Measurements from ENCODE around the gene PTPRCAP. TPM values are rescaled to one million over a fixed set of nuclear protein-coding genes. Genes with fewer than 3 reads are reported as not detected.

The PTPRCAP gene
- polyA plus RNA-seq, 1 of the 3 experiments (the other 2 are of a cell fraction) = 1.4 TPM

DNA sequence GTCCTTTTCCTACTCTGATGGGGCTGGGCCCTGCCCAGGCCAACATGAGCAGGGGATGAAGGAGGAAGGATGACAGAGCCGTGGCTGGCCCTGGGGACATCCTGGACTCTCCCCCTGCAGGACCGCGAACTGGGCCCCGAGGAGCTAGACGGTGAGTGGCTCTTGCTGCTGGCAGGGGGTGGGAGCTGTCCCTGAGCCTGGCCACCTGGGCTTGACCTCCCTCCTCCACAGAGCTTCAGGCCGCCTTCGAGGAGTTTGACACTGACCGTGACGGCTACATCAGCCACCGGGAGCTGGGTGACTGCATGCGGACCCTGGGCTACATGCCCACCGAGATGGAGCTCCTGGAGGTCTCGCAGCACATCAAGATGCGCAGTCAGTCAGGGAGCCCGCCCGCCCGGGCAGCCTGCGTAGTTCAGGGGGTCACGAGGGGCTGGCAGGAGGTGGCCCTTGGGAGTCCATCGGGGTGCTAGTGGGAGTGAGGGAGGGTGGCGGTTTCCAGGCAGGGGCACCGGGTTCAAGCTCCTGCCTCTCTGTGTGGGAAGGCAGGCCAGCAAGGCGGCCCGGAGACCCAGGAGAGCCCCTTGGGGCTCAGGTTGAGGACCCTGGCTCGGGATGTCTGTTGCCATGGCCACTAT, 18.7 kb upstream of the PTPRCAP start:
- ChIA-PET POLR2A (no interaction called here), CTCF (no interaction called here)
- Histone ChIP-seq H3K9me2 (no peaks in the 10 kb centered on the region), H3K4me2 (no peak overlapping the region), H2AFZ (ENCODE audit: low read depth) (no peak overlapping the region), H3K9ac (no peak overlapping the region), H3K36me3 (replicated peaks in 1 of 2; ENCODE audit: control insufficient read depth in 1 of 2, insufficient read depth in 2 of 2, low read length in 1 of 2) (no peaks in the 10 kb centered on the region), H3K4me3 (ENCODE audit: low read depth in 2 of 2, low read length in 1 of 2) (no peak overlapping the region), H3K27ac (ENCODE audit: low read depth in 2 of 2, low read length in 1 of 2) (no peak overlapping the region), H4K20me1 (ENCODE audit: insufficient read depth) (no peaks in the 10 kb centered on the region), H3K4me1 (ENCODE audit: control insufficient read depth in 1 of 2, insufficient read depth in 2 of 2, low read depth in 1 of 2, low read length in 1 of 2) (peaks cover 0 to 4% of the 10 kb centered on the region in 2 experiments; a peak in 1 of 4 replicates), H3K27me3 (ENCODE audit: insufficient read depth) (no peaks in the 10 kb centered on the region), H3K9me3 (no peaks in the 10 kb centered on the region), H3K79me2 (ENCODE audit: insufficient read depth) (no peaks in the 10 kb centered on the region), H3F3A (replicated peaks; ENCODE audit: insufficient read depth) (peaks cover 3% of the 10 kb centered on the region)
- no peak for DNase-seq
- WGBS (ENCODE audit: low lambda C conversion rate) = no CpG with 5 or more reads among the region's 25 CpGs
- TF ChIP-seq TAF1 (IDR thresholded peaks at IDR 0.05; ENCODE audit: borderline replicate concordance, low read depth, low read length) (no peak), YY1 (IDR thresholded peaks at IDR 0.05; ENCODE audit: low read depth) (no peak), RFX5 (IDR thresholded peaks at IDR 0.05; ENCODE audit: low read length) (no peak), MXI1 (IDR thresholded peaks at IDR 0.05; ENCODE audit: low read depth, low read length) (no peak)

GRCh38 chr11:67455054-67455453, 17.6 kb upstream of the PTPRCAP start, which contains the start of gene CABP4:
Gene CABP4, plus strand, starts transcription at chr11:67455354. Its CDS starts 70 bp downstream, at chr11:67455424.
- no peak for TF ChIP-seq ELF1 (IDR thresholded peaks at IDR 0.05)
- TF ChIP-seq YY1 (IDR thresholded peaks at IDR 0.05; ENCODE audit: low read depth) = no peak
- TF ChIP-seq NRF1 (IDR thresholded peaks at IDR 0.05; ENCODE audit: low read depth, low read length) = no peak
- TF ChIP-seq GABPA (IDR thresholded peaks at IDR 0.05; ENCODE audit: low read depth) = no peak
- TF ChIP-seq, protein P1, sequence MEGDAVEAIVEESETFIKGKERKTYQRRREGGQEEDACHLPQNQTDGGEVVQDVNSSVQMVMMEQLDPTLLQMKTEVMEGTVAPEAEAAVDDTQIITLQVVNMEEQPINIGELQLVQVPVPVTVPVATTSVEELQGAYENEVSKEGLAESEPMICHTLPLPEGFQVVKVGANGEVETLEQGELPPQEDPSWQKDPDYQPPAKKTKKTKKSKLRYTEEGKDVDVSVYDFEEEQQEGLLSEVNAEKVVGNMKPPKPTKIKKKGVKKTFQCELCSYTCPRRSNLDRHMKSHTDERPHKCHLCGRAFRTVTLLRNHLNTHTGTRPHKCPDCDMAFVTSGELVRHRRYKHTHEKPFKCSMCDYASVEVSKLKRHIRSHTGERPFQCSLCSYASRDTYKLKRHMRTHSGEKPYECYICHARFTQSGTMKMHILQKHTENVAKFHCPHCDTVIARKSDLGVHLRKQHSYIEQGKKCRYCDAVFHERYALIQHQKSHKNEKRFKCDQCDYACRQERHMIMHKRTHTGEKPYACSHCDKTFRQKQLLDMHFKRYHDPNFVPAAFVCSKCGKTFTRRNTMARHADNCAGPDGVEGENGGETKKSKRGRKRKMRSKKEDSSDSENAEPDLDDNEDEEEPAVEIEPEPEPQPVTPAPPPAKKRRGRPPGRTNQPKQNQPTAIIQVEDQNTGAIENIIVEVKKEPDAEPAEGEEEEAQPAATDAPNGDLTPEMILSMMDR (IDR thresholded peaks at IDR 0.05) = no peak
- TF ChIP-seq POLR2AphosphoS5 (IDR thresholded peaks at IDR 0.05; ENCODE audit: low read depth, low read length) = no peak
- TF ChIP-seq, protein P2, sequence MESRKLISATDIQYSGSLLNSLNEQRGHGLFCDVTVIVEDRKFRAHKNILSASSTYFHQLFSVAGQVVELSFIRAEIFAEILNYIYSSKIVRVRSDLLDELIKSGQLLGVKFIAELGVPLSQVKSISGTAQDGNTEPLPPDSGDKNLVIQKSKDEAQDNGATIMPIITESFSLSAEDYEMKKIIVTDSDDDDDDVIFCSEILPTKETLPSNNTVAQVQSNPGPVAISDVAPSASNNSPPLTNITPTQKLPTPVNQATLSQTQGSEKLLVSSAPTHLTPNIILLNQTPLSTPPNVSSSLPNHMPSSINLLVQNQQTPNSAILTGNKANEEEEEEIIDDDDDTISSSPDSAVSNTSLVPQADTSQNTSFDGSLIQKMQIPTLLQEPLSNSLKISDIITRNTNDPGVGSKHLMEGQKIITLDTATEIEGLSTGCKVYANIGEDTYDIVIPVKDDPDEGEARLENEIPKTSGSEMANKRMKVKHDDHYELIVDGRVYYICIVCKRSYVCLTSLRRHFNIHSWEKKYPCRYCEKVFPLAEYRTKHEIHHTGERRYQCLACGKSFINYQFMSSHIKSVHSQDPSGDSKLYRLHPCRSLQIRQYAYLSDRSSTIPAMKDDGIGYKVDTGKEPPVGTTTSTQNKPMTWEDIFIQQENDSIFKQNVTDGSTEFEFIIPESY (IDR thresholded peaks at IDR 0.05; ENCODE audit: borderline replicate concordance, low read depth) = no peak
- no peak for TF ChIP-seq EZH2phosphoT487 (IDR thresholded peaks at IDR 0.05; ENCODE audit: borderline replicate concordance, low read depth)
- no peak for TF ChIP-seq IRF3 (IDR thresholded peaks at IDR 0.05; ENCODE audit: low read depth, low read length)
- no peak for TF ChIP-seq TEAD4 (IDR thresholded peaks at IDR 0.05; ENCODE audit: borderline replicate concordance, insufficient read depth)
- no peak for TF ChIP-seq MEF2A (IDR thresholded peaks at IDR 0.05; ENCODE audit: borderline replicate concordance, low read depth)
- no peak for TF ChIP-seq NFIC (IDR thresholded peaks at IDR 0.05; ENCODE audit: borderline replicate concordance)
- no peak for TF ChIP-seq FOXJ3 (CRISPR knock-in tag; IDR thresholded peaks at IDR 0.05)
- TF ChIP-seq SIN3A (IDR thresholded peaks at IDR 0.05; ENCODE audit: borderline replicate concordance, low read depth, low read length) = no peak
- Histone ChIP-seq H3K4me3 (ENCODE audit: low read depth in 2 of 2, low read length in 1 of 2) (no peak within 1 kb of the TSS), H2AFZ (ENCODE audit: low read depth) (no peak within 1 kb of the TSS), H3K4me1 (ENCODE audit: control insufficient read depth in 1 of 2, insufficient read depth in 2 of 2, low read depth in 1 of 2, low read length in 1 of 2) (peaks cover 0 to 4% of the 10 kb centered on the region in 2 experiments; a peak in 1 of 4 replicates), H4K20me1 (ENCODE audit: insufficient read depth) (no peaks in the 10 kb centered on the region), H3K4me2 (no peak within 1 kb of the TSS), H3K9me2 (no peaks in the 10 kb centered on the region), H3K27ac (ENCODE audit: low read depth in 2 of 2, low read length in 1 of 2) (no peak within 1 kb of the TSS), H3K9me3 (no peaks in the 10 kb centered on the region), H3F3A (replicated peaks; ENCODE audit: insufficient read depth) (no peaks in the 10 kb centered on the region), H3K79me2 (ENCODE audit: insufficient read depth) (no peaks in the 10 kb centered on the region), H3K27me3 (ENCODE audit: insufficient read depth) (no peaks in the 10 kb centered on the region), H3K9ac (no peak within 1 kb of the TSS), H3K36me3 (replicated peaks in 1 of 2; ENCODE audit: control insufficient read depth in 1 of 2, insufficient read depth in 2 of 2, low read length in 1 of 2) (no peaks in the 10 kb centered on the region)
- no peak for DNase-seq
- WGBS (ENCODE audit: low lambda C conversion rate) = 50% methylated on average over 2 of the region's 3 CpGs
- POLR2A ChIA-PET = no interaction called here
- CTCF ChIA-PET = no interaction called here
